GM19043 (cell line): ENCODE data around the gene PIMREG.

Experiments used
- ATAC-seq: cut with Tn5 transposase; IDR thresholded peaks from one replicate; pipeline ENCODE4 v1.9.1; 2021; ENCODE audit warnings: low read depth; ENCODE audit not compliant: unreplicated experiment

Gene PIMREG

GRCh38 chr17:6437466-6437865 lies 6.8 kb upstream of the PIMREG start:
- no peak for ATAC-seq

DNA sequence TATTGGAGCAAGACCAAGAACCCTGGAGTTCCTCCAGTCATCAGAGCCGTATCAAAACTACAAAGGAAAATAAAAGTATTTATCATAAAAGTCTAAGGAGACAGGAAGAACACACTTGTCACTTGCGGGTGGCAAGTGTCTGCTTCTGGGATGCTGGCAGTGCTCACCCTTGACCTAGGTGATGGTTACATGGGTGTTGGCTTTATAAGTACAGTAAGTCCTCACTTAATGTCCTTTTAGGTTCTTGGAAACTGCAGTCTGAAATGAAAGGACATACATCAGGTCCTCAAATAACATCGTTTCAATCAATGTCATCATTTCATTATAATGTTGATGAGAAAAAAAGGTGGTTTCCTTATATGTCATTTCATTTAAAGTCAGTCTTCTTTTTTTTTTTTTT lies 6.3 kb upstream of the PIMREG start:
- no peak for ATAC-seq

- ATAC-seq = no peak
These were observed 4.3 kb upstream of the PIMREG start for GRCh38 chr17:6439951-6440350.

- ATAC-seq = no peak
These were observed 1.5 kb upstream of the PIMREG start for GRCh38 chr17:6442775-6443174.

DNA sequence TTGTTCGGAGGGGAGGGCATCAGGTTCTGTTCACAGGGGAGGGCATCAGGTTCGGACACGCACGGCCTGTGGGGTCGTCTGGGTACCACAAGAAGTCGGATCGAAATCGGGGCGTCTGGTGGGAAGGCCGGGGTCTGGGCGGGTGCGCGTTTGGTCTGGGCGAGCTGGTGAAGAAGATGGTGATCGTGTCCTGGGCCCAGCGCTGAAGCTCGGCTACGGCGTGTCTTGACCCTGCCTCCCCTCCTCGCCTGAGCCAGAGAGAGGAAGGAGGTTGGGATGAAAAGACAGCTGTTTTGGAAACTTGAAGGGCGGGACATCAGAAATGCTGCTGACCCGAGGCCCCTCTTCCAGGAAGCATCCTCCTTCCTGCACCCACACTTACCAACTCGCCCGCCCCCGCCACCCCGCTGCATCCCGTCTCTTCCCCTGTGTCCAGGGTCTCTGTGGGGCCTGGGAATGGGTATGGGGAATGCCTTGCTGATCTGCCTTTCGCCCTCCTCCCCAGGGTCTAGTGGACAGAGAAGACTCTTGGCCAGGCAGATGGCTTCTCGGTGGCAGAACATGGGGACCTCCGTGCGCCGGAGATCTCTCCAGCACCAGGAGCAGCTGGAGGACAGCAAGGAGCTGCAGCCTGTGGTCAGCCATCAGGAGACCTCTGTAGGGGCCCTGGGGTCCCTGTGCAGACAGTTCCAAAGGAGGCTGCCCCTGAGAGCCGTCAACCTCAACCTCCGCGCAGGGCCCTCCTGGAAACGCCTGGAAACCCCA lies 498 bp downstream of the PIMREG start:
- ATAC-seq = no peak

DNA sequence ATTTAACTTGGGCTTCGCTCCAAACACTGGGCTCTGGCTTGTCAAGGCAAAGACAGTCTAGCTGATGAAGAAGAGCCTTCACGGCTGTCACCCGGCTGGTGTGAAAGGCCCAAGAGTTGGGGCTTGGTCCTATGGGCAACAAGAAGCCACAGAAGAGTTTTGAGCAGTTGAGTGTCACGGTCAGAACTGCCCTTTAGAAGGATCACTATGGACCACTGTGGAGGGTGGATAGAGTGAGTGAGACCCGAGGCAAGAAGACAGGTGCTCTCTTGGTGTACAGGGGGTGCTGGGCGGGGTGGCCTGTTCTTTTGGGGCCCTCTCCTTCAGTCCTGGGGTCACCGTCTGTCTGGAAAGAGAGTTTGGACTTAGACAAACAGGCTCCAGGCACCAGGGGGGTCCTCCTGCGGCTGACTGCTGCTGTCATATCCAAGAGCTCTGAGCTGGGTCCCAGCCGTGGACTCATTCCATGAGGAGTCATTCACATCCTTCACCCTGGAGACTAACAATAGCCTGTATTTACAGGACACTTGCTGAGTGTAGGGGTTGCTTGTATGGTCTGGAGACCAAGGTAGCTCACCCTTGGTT lies 2.4 kb downstream of the PIMREG start:
- no peak for ATAC-seq

GRCh38 chr17:6448473-6448872 lies 4.2 kb downstream of the PIMREG start:
- ATAC-seq = no peak

GRCh38 chr17:6449307-6449706 lies 5.1 kb downstream of the PIMREG start:
- ATAC-seq = no peak

- no peak for ATAC-seq
These were observed 6.9 kb downstream of the PIMREG start for GRCh38 chr17:6450926-6451832.

GRCh38 chr17:6452471-6453266 lies 8.4 kb downstream of the PIMREG start:
- no peak for ATAC-seq

DNA sequence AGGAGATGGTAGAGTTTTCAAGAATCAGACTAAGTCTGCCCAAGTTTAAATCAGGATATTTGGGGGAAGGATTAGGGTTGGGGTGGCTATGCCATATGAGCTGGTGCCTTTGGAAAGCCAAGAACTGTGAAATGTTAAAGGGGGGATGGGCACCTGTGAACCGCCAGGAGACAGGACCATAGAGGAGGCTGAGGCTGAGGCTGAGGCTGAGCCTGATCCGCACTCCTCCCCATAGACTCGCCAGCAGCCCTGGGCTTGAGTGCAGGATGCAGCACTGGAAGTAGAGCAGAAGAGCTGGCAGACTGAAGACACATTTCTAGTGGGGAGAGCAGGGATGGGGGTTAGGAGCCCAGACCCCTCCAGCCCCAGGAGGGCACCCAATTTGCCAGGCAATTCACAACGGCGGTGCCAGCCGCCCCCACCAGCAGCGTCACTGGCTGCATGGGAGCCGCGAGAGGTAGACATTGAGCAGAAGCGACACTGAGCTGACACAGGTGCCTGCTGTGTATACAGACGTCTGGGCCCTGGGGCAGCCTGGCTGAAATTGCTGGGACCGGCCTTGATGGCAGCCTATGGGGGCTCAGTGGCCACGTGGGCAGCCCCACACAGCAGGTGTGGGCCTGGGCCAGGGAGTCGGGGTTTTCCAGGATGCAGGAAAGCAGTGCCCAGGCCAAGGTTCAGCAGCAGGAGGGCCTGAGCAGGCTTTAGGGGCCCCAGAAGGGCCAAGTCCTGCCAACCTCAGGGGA lies 9.2 kb downstream of the PIMREG start:
- no peak for ATAC-seq

- no peak for ATAC-seq
These were observed 10.5 kb downstream of the PIMREG start for GRCh38 chr17:6454495-6455320.

GRCh38 chr17:6455321-6455705 lies 11.1 kb downstream of the PIMREG start:
- no peak for ATAC-seq

GRCh38 chr17:6456321-6456720 lies 12.1 kb downstream of the PIMREG start:
- no peak for ATAC-seq

DNA sequence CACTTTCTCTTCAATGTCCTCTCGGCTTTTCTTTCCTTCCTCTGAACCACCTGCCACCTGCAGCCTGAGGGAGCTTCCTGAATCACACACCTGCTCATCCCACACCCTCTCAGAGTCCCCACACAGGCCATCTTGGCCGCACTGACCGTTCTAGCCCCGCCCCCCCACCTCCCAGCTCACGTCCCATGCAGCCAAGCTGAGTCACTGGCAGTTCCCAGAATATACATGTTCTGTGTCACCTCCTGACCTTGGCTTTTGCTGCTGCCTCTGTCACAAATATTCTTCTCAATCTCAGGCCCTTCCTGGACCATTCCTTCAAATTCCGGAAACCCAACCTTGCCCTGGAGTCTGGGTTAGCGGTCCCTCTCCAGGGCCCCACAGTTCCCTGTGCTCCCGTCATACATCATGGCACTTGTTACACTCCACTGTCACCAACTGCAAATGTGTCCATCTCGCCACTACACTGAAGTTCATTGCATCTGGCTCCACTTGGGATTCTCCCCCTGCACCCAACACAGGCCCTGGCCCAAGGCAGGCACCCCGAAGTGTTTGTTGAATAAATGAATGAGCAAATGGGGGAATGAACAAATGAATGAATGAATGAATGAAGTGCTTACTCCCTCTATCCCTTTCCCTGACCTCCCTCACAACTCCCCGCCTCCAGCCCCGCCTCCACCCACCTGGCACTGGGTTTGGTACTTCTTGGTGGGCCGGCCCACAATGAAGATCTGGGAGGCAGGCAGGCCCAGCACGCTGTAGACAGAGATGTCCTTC lies 12.8 kb downstream of the PIMREG start:
- no peak for ATAC-seq

DNA sequence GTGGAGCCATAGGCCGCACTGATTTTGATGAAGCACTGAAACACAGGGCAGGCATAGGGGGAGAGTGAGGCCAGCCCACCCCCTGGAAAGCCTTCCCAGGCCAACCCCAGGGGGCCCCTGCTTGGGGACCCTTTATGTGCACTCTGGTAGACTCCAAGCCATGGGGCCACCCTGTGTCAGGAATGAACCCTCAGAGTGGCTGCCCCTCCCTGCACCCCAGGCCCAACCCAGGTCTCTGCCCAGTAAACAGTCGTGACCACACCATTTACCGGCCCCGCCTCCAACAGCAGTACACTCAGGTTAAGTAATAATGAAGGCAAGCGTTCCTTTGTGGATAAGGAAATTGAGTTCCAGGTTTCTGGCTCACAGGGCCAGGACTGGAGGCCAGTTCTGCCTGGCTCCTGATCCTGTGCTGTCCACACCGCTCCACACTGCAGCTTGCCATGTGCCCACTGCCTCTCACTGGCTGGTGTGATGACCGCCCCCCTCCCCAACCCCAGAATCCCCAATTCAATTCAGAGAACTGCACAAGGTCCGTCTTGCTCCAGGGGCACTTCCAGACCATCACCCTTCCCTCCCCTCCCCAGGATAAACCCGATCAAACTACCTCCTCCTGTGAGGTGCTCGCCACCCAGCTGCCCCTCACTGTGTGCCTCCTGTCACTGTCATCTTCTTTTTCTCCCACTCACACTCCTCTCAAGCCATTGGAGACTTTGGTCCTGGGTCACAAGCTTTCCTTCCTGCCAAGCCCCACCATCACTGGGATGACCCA lies 13.6 kb downstream of the PIMREG start:
- ATAC-seq = no peak

- ATAC-seq = no peak
These were observed 14.2 kb downstream of the PIMREG start for GRCh38 chr17:6458460-6458950.
